Astrocyte (in vitro differentiated cells and primary cell): ENCODE data around the gene ADGRD2. TPM values are rescaled to one million over a fixed set of nuclear protein-coding genes. Genes with fewer than 3 reads are reported as not detected.

ENCODE experiments used
- DNase-seq: peaks from one replicate; pipeline ENCODE4 v3.0.0-alpha.2; 2010; ENCODE audit warnings: low read depth
- FAIRE-seq: peaks from 2 replicates; lab custom pipeline; 2011; peaks lifted over from hg19 to GRCh38; lab: Jason Lieb, UNC
- H2AFZ ChIP-seq: 2 replicates; pipeline ENCODE4 v1.6.0; 2012; ENCODE audit warnings: low read depth, low read length, inconsistent platforms
- H3K27ac ChIP-seq: 2 replicates; pipeline ENCODE4 v1.5.1; 2011; ENCODE audit warnings: low read depth, low read length, inconsistent platforms
- H3K27me3 ChIP-seq: 2 replicates; pipeline ENCODE4 v1.6.0; 2011; ENCODE audit warnings: low read length, inconsistent platforms; ENCODE audit not compliant: insufficient read depth
- H3K36me3 ChIP-seq: 2 replicates; pipeline ENCODE4 v1.5.1; 2011; ENCODE audit warnings: low read length, inconsistent platforms; ENCODE audit not compliant: insufficient read depth
- H3K4me1 ChIP-seq: 2 replicates; pipeline ENCODE4 v1.5.1; 2011; ENCODE audit warnings: low read length, inconsistent platforms; ENCODE audit not compliant: insufficient read depth
- H3K4me2 ChIP-seq: 2 replicates; pipeline ENCODE4 v1.6.0; 2012; ENCODE audit warnings: low read length, inconsistent platforms
- H3K4me3 ChIP-seq: 2 replicates; pipeline ENCODE4 v1.5.1; 2011; ENCODE audit warnings: low read depth, mild to moderate bottlenecking, low read length, inconsistent platforms; ENCODE audit not compliant: insufficient read depth
- H3K79me2 ChIP-seq: 2 replicates; pipeline ENCODE4 v1.6.0; 2012; ENCODE audit warnings: mild to moderate bottlenecking, low read length, inconsistent platforms; ENCODE audit not compliant: insufficient read depth
- H3K9ac ChIP-seq: 2 replicates; pipeline ENCODE4 v1.6.0; 2012; ENCODE audit warnings: mild to moderate bottlenecking, low read length, inconsistent platforms
- H3K9me3 ChIP-seq: 2 replicates; pipeline ENCODE4 v1.5.1; 2012; ENCODE audit warnings: low read depth, mild to moderate bottlenecking, low read length, inconsistent platforms; ENCODE audit not compliant: insufficient read depth
- H4K20me1 ChIP-seq: 2 replicates; pipeline ENCODE4 v1.6.0; 2012; ENCODE audit warnings: low read length, inconsistent platforms; ENCODE audit not compliant: insufficient read depth
- H3K27ac Mint-ChIP-seq: one replicate; pipeline ENCODE4 v1.8.0; 2021; ENCODE audit warnings: mild to moderate bottlenecking, mixed read lengths; ENCODE audit not compliant: unreplicated experiment
- H3K27me3 Mint-ChIP-seq: one replicate; pipeline ENCODE4 v1.8.0; 2021; ENCODE audit warnings: low read depth, mixed read lengths; ENCODE audit not compliant: unreplicated experiment
- H3K36me3 Mint-ChIP-seq: one replicate; pipeline ENCODE4 v1.8.0; 2021; ENCODE audit warnings: low read depth, mixed read lengths; ENCODE audit not compliant: unreplicated experiment
- H3K4me1 Mint-ChIP-seq: one replicate; pipeline ENCODE4 v1.8.0; 2021; ENCODE audit warnings: low read depth, mixed read lengths; ENCODE audit not compliant: unreplicated experiment
- H3K4me3 Mint-ChIP-seq: one replicate; pipeline ENCODE4 v1.8.0; 2021; ENCODE audit warnings: mild to moderate bottlenecking, moderate library complexity, mixed read lengths; ENCODE audit not compliant: unreplicated experiment
- H3K9me3 Mint-ChIP-seq: one replicate; pipeline ENCODE4 v1.8.0; 2021; ENCODE audit warnings: mild to moderate bottlenecking, mixed read lengths; ENCODE audit not compliant: unreplicated experiment
- EZH2 ChIP-seq: IDR thresholded peaks from 2 replicates; pipeline ENCODE4 v1.6.1; 2012; ENCODE audit warnings: mild to moderate bottlenecking, low read length, inconsistent platforms; ENCODE audit not compliant: insufficient read depth
- total RNA-seq: library from RNA; stranded (reverse); gene quantifications from 2 replicates; pipeline ENCODE4 v1.2.1, GENCODE V29; 2021
- TF ChIP-seq, protein P1 (sequence below): IDR thresholded peaks from 2 replicates; pipeline ENCODE4 v1.5.1; 2011; ENCODE audit warnings: low read depth, mild to moderate bottlenecking, inconsistent platforms, low read length, moderate library complexity; ENCODE audit not compliant: insufficient read depth

Gene ADGRD2
- total RNA-seq, 1 donor from 2014 or later = not detected

DNA sequence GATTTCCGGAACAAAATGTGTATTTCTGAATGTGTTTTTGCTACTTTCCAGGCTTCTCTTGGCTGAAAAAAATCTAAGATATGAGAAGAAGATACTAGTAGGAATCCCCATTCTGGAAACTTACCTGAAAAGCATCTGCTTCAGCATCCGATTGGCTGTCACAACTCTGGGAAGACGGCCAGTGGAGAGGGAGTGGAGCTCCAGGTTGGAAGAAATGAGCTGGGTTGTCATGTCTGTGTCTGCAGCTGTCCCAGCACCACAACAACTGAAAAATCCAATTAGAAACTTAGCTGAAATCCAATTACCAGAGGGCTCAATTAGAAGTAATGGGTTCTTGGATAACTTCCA lies 38.0 kb upstream of the ADGRD2 start:
- Histone ChIP-seq H4K20me1 (peaks cover 28% of the 10 kb centered on the region), H3K9ac (peak overlapping the region; percentile 76), H3K27ac (peak overlapping the region; percentile 91), H3K36me3 (peaks cover 40% of the 10 kb centered on the region), H3K4me1 (peaks cover 39% of the 10 kb centered on the region), H3K27me3 (no peaks in the 10 kb centered on the region), H3K4me3 (peak overlapping the region; percentile 3), H3K79me2 (peaks cover 71% of the 10 kb centered on the region), H2AFZ (no peak overlapping the region), H3K4me2 (peak overlapping the region; percentile 83), H3K9me3 (no peaks in the 10 kb centered on the region)
- H3K36me3 Mint-ChIP-seq = peaks cover 3% of the 10 kb centered on the region
- FAIRE-seq = no peak
- DNase-seq = no peak
- peak overlapping the region; percentile 48 for H3K27ac Mint-ChIP-seq
- peaks cover 1% of the 10 kb centered on the region for H3K9me3 Mint-ChIP-seq
- H3K4me3 Mint-ChIP-seq = peak overlapping the region; percentile 62
- H3K4me1 Mint-ChIP-seq = peaks cover 40% of the 10 kb centered on the region
- no peaks in the 10 kb centered on the region for H3K27me3 Mint-ChIP-seq
- TF ChIP-seq, protein P1, sequence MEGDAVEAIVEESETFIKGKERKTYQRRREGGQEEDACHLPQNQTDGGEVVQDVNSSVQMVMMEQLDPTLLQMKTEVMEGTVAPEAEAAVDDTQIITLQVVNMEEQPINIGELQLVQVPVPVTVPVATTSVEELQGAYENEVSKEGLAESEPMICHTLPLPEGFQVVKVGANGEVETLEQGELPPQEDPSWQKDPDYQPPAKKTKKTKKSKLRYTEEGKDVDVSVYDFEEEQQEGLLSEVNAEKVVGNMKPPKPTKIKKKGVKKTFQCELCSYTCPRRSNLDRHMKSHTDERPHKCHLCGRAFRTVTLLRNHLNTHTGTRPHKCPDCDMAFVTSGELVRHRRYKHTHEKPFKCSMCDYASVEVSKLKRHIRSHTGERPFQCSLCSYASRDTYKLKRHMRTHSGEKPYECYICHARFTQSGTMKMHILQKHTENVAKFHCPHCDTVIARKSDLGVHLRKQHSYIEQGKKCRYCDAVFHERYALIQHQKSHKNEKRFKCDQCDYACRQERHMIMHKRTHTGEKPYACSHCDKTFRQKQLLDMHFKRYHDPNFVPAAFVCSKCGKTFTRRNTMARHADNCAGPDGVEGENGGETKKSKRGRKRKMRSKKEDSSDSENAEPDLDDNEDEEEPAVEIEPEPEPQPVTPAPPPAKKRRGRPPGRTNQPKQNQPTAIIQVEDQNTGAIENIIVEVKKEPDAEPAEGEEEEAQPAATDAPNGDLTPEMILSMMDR = no peak
- TF ChIP-seq EZH2 = no peak

GRCh38 chr9:124414612-124415011 lies 35.6 kb upstream of the ADGRD2 start:
- H3K36me3 Mint-ChIP-seq = peaks cover 3% of the 10 kb centered on the region
- H3K27me3 Mint-ChIP-seq = no peaks in the 10 kb centered on the region
- Histone ChIP-seq H3K4me1 (peaks cover 34% of the 10 kb centered on the region), H3K4me2 (peak overlapping the region; percentile 97), H3K4me3 (peak overlapping the region; percentile 100), H3K36me3 (peaks cover 19% of the 10 kb centered on the region), H3K27me3 (no peaks in the 10 kb centered on the region), H3K79me2 (peaks cover 47% of the 10 kb centered on the region), H4K20me1 (peaks cover 10% of the 10 kb centered on the region), H3K27ac (peak overlapping the region; percentile 94), H3K9me3 (no peaks in the 10 kb centered on the region), H2AFZ (peak overlapping the region; percentile 65), H3K9ac (peak overlapping the region; percentile 99)
- no peak for FAIRE-seq
- H3K9me3 Mint-ChIP-seq = peaks cover 1% of the 10 kb centered on the region
- TF ChIP-seq EZH2 = no peak
- TF ChIP-seq, protein P1 = no peak
- H3K27ac Mint-ChIP-seq = peak overlapping the region; percentile 99
- peaks cover 34% of the 10 kb centered on the region for H3K4me1 Mint-ChIP-seq
- DNase-seq = no peak
- peak overlapping the region; percentile 97 for H3K4me3 Mint-ChIP-seq

- TF ChIP-seq, protein P1 = peak; percentile 79
- TF ChIP-seq EZH2 = no peak
- Mint-ChIP-seq H3K36me3 (peaks cover 3% of the 10 kb centered on the region), H3K4me3 (peak within 1 kb of the TSS; percentile 97), H3K9me3 (peaks cover 1% of the 10 kb centered on the region), H3K27ac (peak within 1 kb of the TSS; percentile 99), H3K27me3 (no peaks in the 10 kb centered on the region), H3K4me1 (peaks cover 32% of the 10 kb centered on the region)
- Histone ChIP-seq H3K27ac (peak within 1 kb of the TSS; percentile 94), H3K79me2 (peaks cover 40% of the 10 kb centered on the region), H2AFZ (peak within 1 kb of the TSS; percentile 65), H3K36me3 (peaks cover 18% of the 10 kb centered on the region), H3K9ac (peak within 1 kb of the TSS; percentile 99), H3K27me3 (no peaks in the 10 kb centered on the region), H3K9me3 (no peaks in the 10 kb centered on the region), H3K4me3 (peak within 1 kb of the TSS; percentile 100), H3K4me1 (peaks cover 34% of the 10 kb centered on the region), H3K4me2 (peak within 1 kb of the TSS; percentile 97), H4K20me1 (peaks cover 9% of the 10 kb centered on the region)
- peak; percentile 89 for DNase-seq
- no peak for FAIRE-seq
These were observed 35.0 kb upstream of the ADGRD2 start, which contains the start of gene PSMB7 for GRCh38 chr9:124415102-124415851. PSMB7 (minus strand) TSS chr9:124415442; CDS start chr9:124415425, 17 bp downstream.
